HG03342 (cell line): Measurements from ENCODE around the gene HPGDS.
"Not testable (repeated sequence)": the region's sequence is repeated elsewhere in the genome, so short reads cannot be mapped to it uniquely, and the experiment has no call there.

Experiments used
- ATAC-seq: cut with Tn5 transposase; IDR thresholded peaks from one replicate; pipeline ENCODE4 v1.9.1; 2021; ENCODE audit warnings: mild to moderate bottlenecking, moderate library complexity; ENCODE audit not compliant: unreplicated experiment

The HPGDS gene

DNA sequence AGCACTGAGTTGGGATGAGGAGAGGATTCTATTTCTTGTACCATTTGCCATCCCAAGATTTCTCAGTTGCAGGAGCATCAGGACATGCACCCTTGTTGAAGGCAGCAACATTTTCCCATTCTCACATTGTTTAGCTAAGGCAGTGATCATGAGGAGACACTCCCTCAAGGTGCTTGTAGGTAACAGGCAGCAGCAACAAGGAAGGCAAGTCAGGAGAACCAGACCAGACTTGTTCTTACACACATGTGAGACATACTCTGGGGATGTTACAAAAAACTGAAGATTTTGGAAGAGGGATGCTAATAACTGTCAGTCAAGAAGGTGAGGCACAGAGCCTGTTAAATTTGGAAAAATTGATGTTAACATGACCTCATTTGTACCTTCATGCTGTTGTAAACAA is 15.5 kb upstream of the HPGDS start:
- no peak for ATAC-seq

DNA sequence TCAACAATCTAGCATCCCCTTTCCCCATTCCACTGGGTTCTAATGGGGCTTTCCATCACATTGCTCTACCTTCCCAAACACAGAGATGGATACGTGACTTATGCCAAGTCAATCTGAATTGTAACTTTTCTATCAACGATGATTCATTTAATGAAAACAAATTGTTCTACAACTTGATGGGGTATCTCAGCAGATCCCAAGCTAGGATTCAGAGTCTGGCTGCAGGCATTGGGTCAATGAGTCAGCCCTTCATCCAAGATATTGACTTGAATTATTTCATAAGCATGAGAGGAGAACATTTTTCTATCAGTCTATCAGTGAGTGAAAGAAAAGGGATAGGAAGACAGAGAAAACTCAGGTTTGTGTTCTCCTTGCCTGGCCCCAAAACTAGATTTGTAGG is 15.0 kb upstream of the HPGDS start:
- no peak for ATAC-seq

DNA sequence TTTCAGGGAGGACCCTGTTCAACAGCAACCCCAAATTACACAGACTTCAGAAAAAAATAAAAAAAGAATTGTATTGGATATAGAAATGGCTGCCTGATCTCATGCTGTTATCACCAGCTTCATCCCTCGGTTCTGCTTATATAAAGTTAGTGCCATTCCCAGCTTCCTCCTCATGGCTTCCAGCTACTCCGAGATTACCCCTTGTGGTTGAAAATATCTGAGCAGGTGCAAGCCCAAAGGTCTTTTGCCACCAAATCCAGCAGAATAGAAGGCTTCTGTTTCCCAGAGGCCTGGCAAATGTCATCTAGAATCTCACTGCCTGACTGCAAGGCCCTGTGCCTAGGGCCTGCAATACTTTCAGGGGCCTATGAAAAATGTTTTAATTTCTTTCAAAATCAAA is 13.8 kb upstream of the HPGDS start:
- no peak for ATAC-seq

- no peak for ATAC-seq
Observed at GRCh38 chr4:94354474-94354896, 11.8 kb upstream of the HPGDS start.

GRCh38 chr4:94352996-94353395 is 10.4 kb upstream of the HPGDS start:
- no peak for ATAC-seq

- no peak for ATAC-seq
Observed at GRCh38 chr4:94352163-94352562, 9.5 kb upstream of the HPGDS start.

GRCh38 chr4:94351319-94351718 is 8.7 kb upstream of the HPGDS start:
- no peak for ATAC-seq

GRCh38 chr4:94350095-94350494 is 7.5 kb upstream of the HPGDS start:
- ATAC-seq = no peak

DNA sequence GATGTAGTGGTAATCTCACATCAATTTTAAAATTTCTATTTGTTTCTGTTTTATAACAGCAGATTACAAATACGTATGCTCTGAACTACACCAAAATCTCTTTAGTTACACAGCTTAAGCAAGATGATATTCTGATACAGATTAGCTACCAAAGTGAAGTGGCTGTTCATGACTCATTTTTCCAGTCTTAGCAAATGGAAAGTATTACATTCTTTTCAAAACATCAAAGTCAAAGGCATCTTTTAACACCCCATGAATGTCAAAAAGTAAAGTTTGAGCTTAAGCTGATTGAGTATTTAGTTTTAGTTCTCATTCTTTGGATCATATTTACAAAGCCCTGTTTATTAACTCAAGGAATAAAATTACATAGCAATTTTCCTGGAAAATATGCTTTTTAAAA is 6.6 kb upstream of the HPGDS start:
- ATAC-seq = no peak

GRCh38 chr4:94348666-94349065 is 6.0 kb upstream of the HPGDS start:
- ATAC-seq = no peak

- no peak for ATAC-seq
Observed at GRCh38 chr4:94346541-94346940, 3.9 kb upstream of the HPGDS start.

DNA sequence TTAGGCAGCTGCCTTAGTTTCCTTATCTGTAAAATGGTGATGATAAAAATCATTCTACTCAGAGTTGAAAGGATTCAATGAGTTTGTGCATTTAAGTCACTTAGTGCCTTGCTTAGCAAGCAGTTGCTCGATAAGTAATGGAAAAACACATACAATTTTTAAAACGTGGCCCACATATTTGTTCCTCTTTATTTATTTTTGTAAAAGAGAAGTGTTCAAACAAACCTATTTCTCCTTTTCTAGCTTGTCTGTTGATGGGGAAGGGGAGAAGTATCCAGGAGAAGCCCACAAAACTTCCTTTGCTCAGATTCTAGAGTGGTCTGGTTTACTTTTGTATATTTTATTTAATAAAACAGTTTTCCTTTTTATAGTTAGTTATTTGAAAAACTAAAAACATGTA is 3.3 kb upstream of the HPGDS start:
- ATAC-seq = no peak

DNA sequence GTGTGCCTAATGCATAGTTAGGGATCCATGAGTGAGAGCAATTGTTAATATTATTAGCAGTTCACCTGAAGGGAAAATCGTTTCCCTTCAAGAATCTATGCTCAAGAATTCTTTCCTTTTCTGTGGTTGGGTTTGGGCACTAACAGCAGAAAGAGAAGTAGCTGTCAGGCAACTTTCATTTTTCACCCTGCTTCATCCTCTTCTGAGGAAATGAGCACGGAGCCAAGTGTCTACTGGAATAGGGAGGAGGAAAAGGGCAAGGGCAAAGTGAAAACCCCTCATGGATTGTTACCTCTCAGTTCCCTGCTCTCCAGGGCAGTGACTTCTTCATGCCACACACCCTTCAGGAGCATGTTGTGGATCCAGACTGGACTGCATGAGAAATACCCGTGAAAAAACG is 2.6 kb upstream of the HPGDS start:
- ATAC-seq = no peak

GRCh38 chr4:94344457-94344856 is 1.8 kb upstream of the HPGDS start:
- ATAC-seq = no peak

- no peak for ATAC-seq
Observed at GRCh38 chr4:94341481-94342370, 910 bp downstream of the HPGDS start.

DNA sequence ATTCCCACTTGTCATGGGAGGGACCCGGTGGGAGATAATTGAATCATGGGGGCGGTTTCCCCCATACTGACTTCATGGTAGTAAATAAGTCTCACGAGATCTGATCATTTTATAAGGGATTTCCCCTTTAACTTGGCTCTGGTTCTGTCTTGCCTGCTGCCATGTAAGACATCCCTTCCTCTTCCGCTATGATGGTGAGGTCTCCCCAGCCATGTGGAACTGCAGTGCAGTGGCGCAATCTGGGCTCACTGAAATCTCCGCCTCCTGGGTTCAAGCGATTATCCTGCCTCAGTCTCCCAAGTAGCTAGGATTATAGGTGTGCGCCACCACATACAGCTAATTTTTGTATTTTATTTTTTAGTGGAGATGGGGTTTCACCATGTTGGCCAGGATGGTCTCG is 2.9 kb downstream of the HPGDS start:
- no peak for ATAC-seq

- peak; percentile 37 for ATAC-seq
Observed at GRCh38 chr4:94338681-94339351, 3.8 kb downstream of the HPGDS start.

DNA sequence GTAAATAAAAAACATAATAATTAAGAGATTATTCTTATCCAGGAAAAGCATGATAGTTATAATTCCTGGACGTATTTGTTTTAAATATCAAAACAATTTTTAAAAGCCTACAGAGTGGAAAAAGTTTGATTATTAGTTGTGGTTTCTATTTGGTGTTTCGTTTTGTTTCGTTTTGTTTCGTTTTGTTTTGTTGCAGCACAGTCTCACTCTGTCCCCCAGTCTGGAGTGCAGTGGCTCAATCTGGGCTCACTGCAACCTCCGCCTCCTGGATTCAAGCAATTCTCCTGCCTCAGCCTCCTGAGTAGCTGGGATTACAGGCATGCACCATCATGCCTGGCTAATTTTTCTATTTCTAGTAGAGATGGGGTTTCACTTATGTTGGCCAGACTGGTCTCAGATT is 5.8 kb downstream of the HPGDS start:
- not testable (repeated sequence) for ATAC-seq

DNA sequence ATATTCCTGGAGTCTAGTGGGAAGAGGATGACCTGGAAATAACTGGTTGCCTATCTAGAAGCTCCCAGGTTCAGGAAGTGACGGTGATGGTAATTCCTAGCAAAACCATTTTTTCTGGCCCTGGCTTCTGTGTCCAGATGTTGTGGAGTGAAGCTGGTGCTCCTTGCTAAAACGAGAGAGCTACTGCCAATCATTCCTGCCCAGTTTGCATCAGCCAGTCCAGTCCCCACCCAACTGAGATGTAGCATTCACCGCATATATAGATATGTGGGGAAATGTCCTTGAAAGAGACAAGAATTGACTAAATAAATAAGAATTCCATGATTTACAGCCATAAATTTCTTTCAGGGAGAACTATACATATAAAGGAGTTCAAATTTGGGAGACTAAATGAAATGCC is 6.3 kb downstream of the HPGDS start:
- no peak for ATAC-seq

DNA sequence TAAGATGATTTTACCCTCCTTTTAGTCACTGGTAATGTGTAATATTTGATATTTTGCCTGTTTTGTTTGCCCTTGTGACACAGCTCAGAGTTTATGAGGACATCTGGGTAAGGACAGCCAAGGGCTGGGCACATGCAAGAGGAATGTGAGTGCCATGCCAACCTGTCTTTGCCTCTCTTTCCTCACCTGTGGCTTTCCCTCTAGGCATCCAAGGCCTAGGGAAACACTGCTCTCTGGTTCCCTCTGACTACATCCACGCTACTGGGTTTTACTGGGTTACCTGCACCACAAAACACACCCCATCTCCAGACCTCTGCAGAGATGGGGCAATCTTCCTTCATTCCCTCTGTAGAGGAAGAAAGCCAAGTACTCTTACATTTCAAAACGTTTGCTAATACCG is 7.7 kb downstream of the HPGDS start:
- no peak for ATAC-seq

DNA sequence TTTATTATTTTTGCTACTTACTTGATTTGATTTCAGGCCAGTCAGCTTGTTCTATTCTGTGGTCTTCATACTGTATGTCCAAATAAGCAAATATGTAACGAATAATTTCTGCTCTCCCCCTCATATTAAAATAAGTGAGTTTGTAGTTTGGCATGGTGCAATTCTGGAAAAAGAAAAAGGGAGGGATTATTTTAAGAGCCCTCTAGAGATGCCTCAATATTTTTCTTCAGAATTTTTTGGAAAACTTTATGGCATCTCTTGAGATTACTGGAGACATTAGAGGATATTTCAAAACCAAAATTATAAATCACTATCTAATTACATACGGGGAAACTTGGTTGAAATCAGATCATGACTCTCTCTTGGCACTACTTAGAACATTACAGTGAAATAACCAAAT is 8.2 kb downstream of the HPGDS start:
- no peak for ATAC-seq

GRCh38 chr4:94333866-94334265 is 8.8 kb downstream of the HPGDS start:
- ATAC-seq = no peak
